Activated CD8-positive, alpha-beta memory T cell treated with anti-CD3 and anti-CD28 coated beads for 4 hours (primary cell): ENCODE data around the gene LIPC.
"Not testable (repeated sequence)": the region's sequence is repeated elsewhere in the genome, so short reads cannot be mapped to it uniquely, and the experiment has no call there.

Experiments
- DNase-seq, 2 donors: peaks; one replicate each; pipeline ENCODE4 v3.0.0-alpha.2; 2020; ENCODE audit warnings: low read depth in 2 of 2

LIPC gene

GRCh38 chr15:58584789-58585461, 153.1 kb downstream of the LIPC start:
- no peak for DNase-seq

- no peak for DNase-seq
Observed at GRCh38 chr15:58585693-58586443, 154.1 kb downstream of the LIPC start.

- no peak for DNase-seq
Observed at GRCh38 chr15:58587486-58587885, 155.7 kb downstream of the LIPC start.

GRCh38 chr15:58588096-58588495, 156.3 kb downstream of the LIPC start:
- no peak for DNase-seq

GRCh38 chr15:58589047-58589446, 157.3 kb downstream of the LIPC start:
- DNase-seq: no peak

GRCh38 chr15:58590236-58590635, 158.4 kb downstream of the LIPC start:
- no peak for DNase-seq

GRCh38 chr15:58590926-58591325, 159.1 kb downstream of the LIPC start:
- DNase-seq: no peak

GRCh38 chr15:58593870-58594269, 162.1 kb downstream of the LIPC start:
- DNase-seq: no peak

- DNase-seq: no peak
Observed at GRCh38 chr15:58594898-58595297, 163.1 kb downstream of the LIPC start.

GRCh38 chr15:58595516-58596263, 163.9 kb downstream of the LIPC start:
- DNase-seq: no peak

GRCh38 chr15:58597943-58598828, 166.4 kb downstream of the LIPC start:
- DNase-seq: no peak

GRCh38 chr15:58598829-58599210, 167.0 kb downstream of the LIPC start:
- no peak for DNase-seq

- no peak for DNase-seq
Observed at GRCh38 chr15:58602823-58603222, 171.0 kb downstream of the LIPC start.

GRCh38 chr15:58603927-58604326, 172.1 kb downstream of the LIPC start:
- DNase-seq: not testable (repeated sequence)

GRCh38 chr15:58604455-58604923, 172.7 kb downstream of the LIPC start:
- no peak for DNase-seq

- no peak for DNase-seq
Observed at GRCh38 chr15:58605931-58606530, 174.2 kb downstream of the LIPC start.

- no peak for DNase-seq
Observed at GRCh38 chr15:58606577-58607080, 174.8 kb downstream of the LIPC start.

GRCh38 chr15:58608129-58608590, 176.4 kb downstream of the LIPC start:
- DNase-seq: no peak

GRCh38 chr15:58608711-58609110, 176.9 kb downstream of the LIPC start:
- no peak for DNase-seq

- DNase-seq: no peak
Observed at GRCh38 chr15:58611731-58612676, 180.2 kb downstream of the LIPC start.
